Stimulated activated effector memory CD8-positive, alpha-beta T cell treated with anti-CD3 and anti-CD28 coated beads, Interleukin-12 subunit alpha, Interleukin-12 subunit beta, amount 100 ng/mL, for 72 hours (primary cell): ENCODE results near the gene SLC6A20.
A peak's percentile ranks its signal among the peaks of the same experiment; 100 is the strongest.

Experiments used
- ATAC-seq: fragments of 150-1000 bp; cut with Tn5 transposase; 2 replicates; pipeline ENCODE4 v1.10.0; 2021
- DNase-seq, 2 donors: peaks; one replicate each; pipeline ENCODE4 v3.0.0; 2021 to 2022; ENCODE audit warnings: low spot score in 2 of 2
- H3K27ac Mint-ChIP-seq: one replicate; pipeline ENCODE4 v1.8.0; 2022; ENCODE audit warnings: mild to moderate bottlenecking, mixed read lengths
- H3K36me3 Mint-ChIP-seq: one replicate; pipeline ENCODE4 v1.8.0; 2022; ENCODE audit warnings: mild to moderate bottlenecking, mixed read lengths
- H3K4me1 Mint-ChIP-seq: one replicate; pipeline ENCODE4 v1.8.0; 2022; ENCODE audit warnings: mixed read lengths
- H3K4me3 Mint-ChIP-seq: one replicate; pipeline ENCODE4 v1.8.0; 2022; ENCODE audit warnings: mild to moderate bottlenecking, mixed read lengths
- H3K9me3 Mint-ChIP-seq: one replicate; pipeline ENCODE4 v1.8.0; 2022; ENCODE audit warnings: mixed read lengths

SLC6A20 gene

GRCh38 chr3:45776301-45776595, 20.1 kb downstream of the SLC6A20 start:
- no peak for ATAC-seq
- Mint-ChIP-seq H3K27ac (no peak overlapping the region), H3K4me1 (peaks cover 30% of the 10 kb centered on the region), H3K36me3 (peaks cover 5% of the 10 kb centered on the region), H3K9me3 (no peaks in the 10 kb centered on the region), H3K4me3 (no peak overlapping the region)
- no peak for DNase-seq

GRCh38 chr3:45775571-45776300, 20.6 kb downstream of the SLC6A20 start:
- Mint-ChIP-seq H3K27ac (no peak overlapping the region), H3K4me3 (no peak overlapping the region), H3K36me3 (peaks cover 5% of the 10 kb centered on the region), H3K9me3 (no peaks in the 10 kb centered on the region), H3K4me1 (peaks cover 30% of the 10 kb centered on the region)
- DNase-seq (no peak), ATAC-seq (no peak)

DNA sequence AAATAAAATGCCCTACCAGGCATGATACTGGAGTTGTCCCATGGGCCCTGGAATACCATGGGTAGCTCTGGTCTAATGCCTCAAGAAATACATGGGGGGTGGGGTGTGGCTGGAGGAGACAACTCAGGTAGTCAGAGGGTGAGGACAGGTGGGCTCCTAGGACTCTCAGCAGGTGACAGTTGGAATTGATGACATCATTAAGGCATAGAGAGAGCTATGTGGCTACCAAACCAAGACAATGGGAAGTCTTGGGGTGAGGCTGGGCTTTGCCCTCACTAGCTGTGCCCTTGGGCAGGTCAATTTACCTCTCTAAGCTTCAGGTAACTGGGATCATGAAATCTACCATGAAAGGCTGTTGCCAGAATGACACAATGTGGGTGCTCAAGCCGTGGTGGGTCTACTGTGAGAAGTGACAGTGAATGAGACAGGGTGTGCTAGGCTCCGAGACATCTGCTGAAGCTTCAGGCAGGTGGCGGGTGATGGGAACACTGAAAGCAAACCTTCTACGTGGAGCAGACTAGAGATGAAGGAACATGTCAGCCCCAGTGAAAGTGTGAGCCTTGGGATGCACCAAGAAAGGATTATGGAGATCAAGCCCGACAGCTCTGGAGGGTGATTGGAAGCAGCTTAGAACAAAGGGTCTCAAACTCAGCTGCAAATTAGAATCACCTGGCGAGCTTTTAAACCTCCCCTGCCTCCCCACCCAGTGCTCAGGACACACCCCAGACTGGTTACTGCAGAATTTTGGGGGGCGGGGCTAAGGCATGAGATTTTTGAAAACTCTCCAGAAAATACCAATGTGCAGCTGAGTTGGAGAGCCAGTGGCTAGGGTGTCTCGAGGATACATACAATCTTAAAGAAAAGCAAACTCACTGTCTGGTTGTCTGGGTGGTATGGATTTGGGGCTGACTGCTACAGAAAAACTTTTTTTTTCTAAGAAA, 21.5 kb downstream of the SLC6A20 start:
- Mint-ChIP-seq H3K4me3 (no peak overlapping the region), H3K9me3 (no peaks in the 10 kb centered on the region), H3K36me3 (peaks cover 5% of the 10 kb centered on the region), H3K27ac (no peak overlapping the region), H3K4me1 (peaks cover 30% of the 10 kb centered on the region)
- DNase-seq (no peak), ATAC-seq (no peak)

- H3K4me3 Mint-ChIP-seq = no peak overlapping the region
- ATAC-seq = no peak
- H3K27ac Mint-ChIP-seq = no peak overlapping the region
Measured at GRCh38 chr3:45773714-45774449, 22.5 kb downstream of the SLC6A20 start.

DNA sequence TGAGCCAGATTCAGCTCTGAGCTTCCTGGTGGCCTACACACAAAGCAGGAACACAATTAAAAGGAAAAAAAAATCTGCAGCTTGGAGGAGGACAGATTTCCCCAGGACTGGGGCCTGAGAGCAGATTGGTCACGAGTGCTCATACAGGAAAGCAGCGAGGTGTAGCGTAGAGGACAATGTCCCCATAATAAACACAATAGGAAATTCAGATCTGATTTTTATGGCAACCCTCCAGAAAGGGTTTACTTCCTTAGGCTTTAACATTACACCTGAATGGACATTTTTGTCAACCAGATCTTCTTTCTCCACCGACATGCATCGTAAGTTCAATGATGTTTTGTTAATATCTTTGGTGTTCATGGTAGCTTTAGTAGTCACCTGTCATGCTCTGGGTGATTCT, 23.3 kb downstream of the SLC6A20 start:
- ATAC-seq (no peak), DNase-seq (no peak)
- Mint-ChIP-seq H3K27ac (peak overlapping the region; percentile 18), H3K4me1 (peaks cover 30% of the 10 kb centered on the region), H3K36me3 (peaks cover 5% of the 10 kb centered on the region), H3K4me3 (no peak overlapping the region), H3K9me3 (no peaks in the 10 kb centered on the region)

More at GRCh38 chr3:45773714-45774449, 22.5 kb downstream of the SLC6A20 start:
- Mint-ChIP-seq H3K4me1 (peaks cover 30% of the 10 kb centered on the region), H3K36me3 (peaks cover 5% of the 10 kb centered on the region), H3K9me3 (no peaks in the 10 kb centered on the region)
- DNase-seq = no peak

DNA sequence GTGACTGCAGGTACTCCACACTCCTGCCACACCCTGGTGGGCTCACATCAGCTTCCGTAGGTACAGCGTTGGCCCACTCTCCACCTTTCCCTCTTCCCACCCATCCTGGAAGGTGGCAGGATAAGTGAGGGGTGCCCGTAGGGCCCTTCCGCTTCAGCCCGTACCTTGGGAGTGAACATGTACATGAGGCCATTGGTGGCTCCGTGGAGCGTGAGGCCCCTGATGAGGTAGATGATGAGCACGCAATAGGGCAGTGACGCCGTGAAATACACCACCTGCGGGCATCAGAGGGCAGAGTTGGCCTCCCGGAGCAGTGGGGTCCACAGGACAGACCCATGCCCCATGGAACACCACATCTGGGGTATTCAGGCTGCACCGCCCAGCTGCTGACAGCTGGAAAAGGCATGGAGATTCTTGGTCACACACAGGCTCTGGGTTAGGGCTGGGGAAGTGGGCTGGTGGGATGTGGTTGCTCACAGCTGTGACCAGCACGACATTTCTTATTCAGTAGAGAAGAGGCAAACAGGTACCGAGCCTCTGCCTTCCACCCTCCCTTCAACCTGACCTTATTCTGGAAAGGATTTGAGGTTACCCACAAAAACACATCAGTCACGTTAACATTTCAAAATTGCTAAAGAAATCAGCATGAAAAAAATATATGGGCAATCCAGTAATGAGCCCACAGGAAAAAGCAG, 23.8 kb downstream of the SLC6A20 start:
- ATAC-seq = peak; percentile 83

DNA sequence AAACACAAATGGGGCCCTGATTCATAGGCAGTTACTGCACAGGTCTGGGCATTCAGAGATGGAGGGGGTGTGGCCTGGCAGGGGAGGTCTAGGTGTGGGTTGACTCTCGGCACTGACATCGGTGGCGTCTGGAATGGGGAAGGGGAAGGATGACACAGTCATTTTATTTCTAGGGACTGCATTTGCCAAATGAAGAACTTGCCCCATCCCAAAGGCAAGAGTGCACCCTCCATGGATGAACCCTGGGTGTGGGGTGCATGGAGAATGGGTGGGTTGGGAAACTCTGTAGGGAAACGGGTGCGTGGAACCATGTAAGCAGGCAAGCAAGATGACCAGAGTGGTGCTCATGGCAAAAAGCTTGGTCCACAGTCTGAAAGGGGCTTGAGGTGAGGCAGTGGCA, 24.5 kb downstream of the SLC6A20 start:
- no peak for ATAC-seq
- peaks cover 5% of the 10 kb centered on the region for H3K9me3 Mint-ChIP-seq
- DNase-seq = no peak
- H3K4me3 Mint-ChIP-seq = no peak overlapping the region
- H3K27ac Mint-ChIP-seq = no peak overlapping the region
- peaks cover 5% of the 10 kb centered on the region for H3K36me3 Mint-ChIP-seq
- H3K4me1 Mint-ChIP-seq = peaks cover 30% of the 10 kb centered on the region

More for the DNA sequence above, 23.8 kb downstream of the SLC6A20 start:
- peaks cover 30% of the 10 kb centered on the region for H3K4me1 Mint-ChIP-seq
- peaks cover 1% of the 10 kb centered on the region for H3K9me3 Mint-ChIP-seq
- no peak overlapping the region for H3K4me3 Mint-ChIP-seq
- no peak for DNase-seq
- H3K27ac Mint-ChIP-seq = peak overlapping the region; percentile 18
- peaks cover 5% of the 10 kb centered on the region for H3K36me3 Mint-ChIP-seq

DNA sequence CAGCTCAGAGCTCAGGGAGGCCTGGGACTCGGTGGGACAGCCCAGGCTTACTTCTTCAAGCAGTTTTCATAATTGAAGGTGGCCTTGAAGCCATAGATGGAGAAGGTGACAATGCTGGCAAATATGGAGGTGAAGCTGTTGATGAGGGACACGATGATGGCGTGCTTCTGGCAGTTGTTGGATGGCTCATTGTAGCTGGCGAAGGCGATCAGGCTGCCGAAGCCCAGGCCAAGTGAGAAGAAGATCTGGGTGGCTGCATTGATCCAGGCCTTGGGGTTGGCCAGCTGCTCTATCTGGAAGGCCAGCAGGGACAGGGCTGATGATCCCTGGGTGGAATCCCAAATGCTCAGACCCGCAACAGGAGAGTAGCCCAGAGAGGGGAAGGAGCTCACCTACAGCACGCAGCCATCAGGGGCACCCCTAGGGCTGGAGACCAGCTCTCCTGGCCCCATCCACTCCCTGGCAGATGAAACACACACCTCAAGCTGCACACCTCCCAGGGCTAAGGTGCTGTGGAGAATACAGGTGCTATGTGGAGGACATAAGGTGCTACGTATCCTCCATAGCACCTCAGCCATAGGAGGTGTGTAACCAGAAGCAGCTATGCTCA, 25.1 kb downstream of the SLC6A20 start:
- H3K36me3 Mint-ChIP-seq = peaks cover 5% of the 10 kb centered on the region
- no peak for DNase-seq
- H3K9me3 Mint-ChIP-seq = peaks cover 5% of the 10 kb centered on the region
- ATAC-seq = no peak
- H3K4me3 Mint-ChIP-seq = no peak overlapping the region
- H3K27ac Mint-ChIP-seq = no peak overlapping the region
- peaks cover 30% of the 10 kb centered on the region for H3K4me1 Mint-ChIP-seq

- Mint-ChIP-seq H3K4me1 (peaks cover 9% of the 10 kb centered on the region), H3K4me3 (no peak overlapping the region), H3K9me3 (peaks cover 5% of the 10 kb centered on the region), H3K36me3 (no peaks in the 10 kb centered on the region), H3K27ac (no peak overlapping the region)
- DNase-seq = no peak
- no peak for ATAC-seq
Measured at GRCh38 chr3:45765958-45766357, 30.4 kb downstream of the SLC6A20 start.

DNA sequence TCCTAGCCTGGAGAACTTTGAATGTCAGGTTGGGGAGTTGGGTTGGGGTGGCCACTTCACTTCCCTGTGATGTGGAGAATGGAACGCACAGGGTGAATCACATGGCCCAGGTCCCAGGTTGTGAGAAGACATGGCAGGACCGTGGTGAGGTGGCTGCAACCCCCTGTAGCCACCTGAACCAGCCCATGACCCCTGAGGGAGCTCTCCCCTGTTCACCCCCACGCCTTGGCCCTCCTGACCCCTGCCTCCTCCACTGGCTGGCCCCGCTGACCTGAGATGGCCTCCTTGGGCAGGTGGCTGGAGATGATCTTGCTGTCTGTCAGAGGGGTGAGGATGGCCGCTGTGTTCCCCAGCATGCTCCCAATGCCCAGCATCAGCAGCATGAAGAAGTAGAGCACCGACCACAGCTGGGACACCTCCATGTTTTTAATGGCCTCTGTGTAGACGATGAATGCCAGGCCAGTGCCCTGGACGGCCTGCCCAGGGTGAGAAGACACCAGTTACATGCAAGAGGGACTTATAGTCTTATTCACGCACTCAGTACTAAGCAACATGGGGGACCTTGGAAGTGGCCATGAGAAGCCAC, 31.0 kb downstream of the SLC6A20 start:
- H3K4me3 Mint-ChIP-seq = no peak overlapping the region
- no peak for ATAC-seq
- no peak for DNase-seq
- peaks cover 5% of the 10 kb centered on the region for H3K9me3 Mint-ChIP-seq
- no peaks in the 10 kb centered on the region for H3K36me3 Mint-ChIP-seq
- no peak overlapping the region for H3K27ac Mint-ChIP-seq
- peaks cover 9% of the 10 kb centered on the region for H3K4me1 Mint-ChIP-seq

DNA sequence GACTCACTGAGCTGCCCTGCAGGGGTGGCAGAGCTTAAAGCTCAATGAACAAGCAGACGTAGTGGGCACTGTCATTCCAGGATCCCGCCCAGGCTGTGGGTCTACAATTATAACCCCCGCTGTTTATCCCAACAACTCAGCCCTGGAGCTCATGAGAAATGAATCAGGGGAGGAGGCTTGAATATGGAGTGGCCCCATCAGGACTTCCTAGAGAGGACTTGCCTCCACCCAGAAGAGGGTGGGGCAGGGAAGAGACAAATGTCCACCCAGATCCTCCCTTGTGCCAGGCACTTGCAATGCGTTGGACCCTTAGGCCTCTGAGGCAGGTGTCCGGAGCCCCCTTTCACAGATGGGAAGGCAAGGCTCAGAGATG, 33.0 kb downstream of the SLC6A20 start:
- Mint-ChIP-seq H3K9me3 (peaks cover 5% of the 10 kb centered on the region), H3K4me1 (peaks cover 9% of the 10 kb centered on the region), H3K27ac (no peak overlapping the region), H3K36me3 (no peaks in the 10 kb centered on the region), H3K4me3 (no peak overlapping the region)
- ATAC-seq = no peak
- no peak for DNase-seq

DNA sequence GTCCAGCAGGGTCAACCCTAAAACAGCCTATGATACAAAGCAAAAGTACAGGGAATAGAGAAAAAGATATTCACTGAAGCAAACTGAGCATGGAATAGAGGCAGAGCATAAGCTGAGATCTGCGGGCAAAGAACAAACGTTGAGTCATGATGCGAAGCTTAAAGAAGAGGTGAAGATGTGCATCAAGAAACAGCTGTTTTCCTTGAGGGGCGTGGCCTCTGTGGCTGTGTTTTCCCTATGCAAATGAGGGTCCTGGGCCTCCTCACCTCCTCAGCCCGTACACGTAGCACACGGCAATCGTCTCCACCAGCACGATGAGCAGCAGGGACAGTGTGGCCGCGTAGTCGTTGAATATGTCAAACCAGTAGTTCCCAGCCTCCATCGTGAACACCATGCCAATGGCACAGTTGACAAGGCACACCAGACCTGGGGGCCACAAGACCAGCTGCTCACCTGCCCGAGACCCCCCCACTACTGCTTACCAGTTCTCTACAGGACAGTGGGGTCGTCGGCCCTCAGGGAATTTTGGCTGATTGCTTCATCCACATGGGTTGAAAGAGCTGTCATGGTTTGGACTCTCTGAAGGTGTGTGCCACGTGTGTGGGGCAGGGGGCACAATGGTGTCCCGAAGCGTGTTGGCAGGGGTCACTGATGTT, 33.6 kb downstream of the SLC6A20 start:
- H3K4me3 Mint-ChIP-seq = no peak overlapping the region
- H3K9me3 Mint-ChIP-seq = peaks cover 5% of the 10 kb centered on the region
- H3K27ac Mint-ChIP-seq = no peak overlapping the region
- H3K4me1 Mint-ChIP-seq = peaks cover 9% of the 10 kb centered on the region
- no peak for ATAC-seq
- no peaks in the 10 kb centered on the region for H3K36me3 Mint-ChIP-seq
- no peak for DNase-seq

DNA sequence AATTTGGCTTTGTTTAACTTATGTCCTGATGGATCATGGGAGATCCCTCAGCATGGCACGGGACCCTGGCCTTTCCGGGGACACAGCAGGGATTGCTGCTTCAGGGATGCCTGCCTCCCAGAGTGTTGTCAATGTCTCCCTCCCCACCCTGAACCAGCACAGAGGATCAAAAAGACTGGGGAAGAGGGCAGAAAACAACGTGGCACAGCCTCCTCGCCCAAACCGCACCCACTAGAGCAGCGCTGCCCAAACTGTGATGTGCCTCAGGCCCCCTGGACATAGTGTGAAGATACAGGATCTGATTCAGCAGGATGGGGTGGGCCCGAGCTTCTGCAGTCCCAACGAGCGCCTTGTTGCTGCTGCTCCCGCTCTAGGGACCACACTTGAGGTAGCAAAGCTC, 34.5 kb downstream of the SLC6A20 start:
- peaks cover 9% of the 10 kb centered on the region for H3K4me1 Mint-ChIP-seq
- no peaks in the 10 kb centered on the region for H3K36me3 Mint-ChIP-seq
- H3K27ac Mint-ChIP-seq = no peak overlapping the region
- no peak for ATAC-seq
- no peak overlapping the region for H3K4me3 Mint-ChIP-seq
- no peaks in the 10 kb centered on the region for H3K9me3 Mint-ChIP-seq
- no peak for DNase-seq
